HCT116 (cell line): ENCODE results near the gene OCA2. TPM values are rescaled to one million over a fixed set of nuclear protein-coding genes. Genes with fewer than 3 reads are reported as not detected.

Source experiments
- ATAC-seq: fragments of 200-7000 bp; cut with Tn5 transposase; 2 replicates; pipeline ENCODE4 v1.9.1; 2020; ENCODE audit warnings: mild to moderate bottlenecking, moderate library complexity
- BruUV-seq: library from RNA; stranded (reverse); fragments of 400-500 nt; replicated peaks from 2 replicates; lab custom pipeline; 2021; lab: Mats Ljungman, UMichigan
- CTCF ChIA-PET: fragments of 300-600 bp; sonication (Branson Sonifier 250); formaldehyde crosslinking; loops from one replicate; lab custom pipeline; 2021; ENCODE audit warnings: antibody characterized with exemption; lab: Charles Lee
- POLR2A ChIA-PET: fragments of 300-600, 350-600 bp; sonication (Branson Sonifier 250); formaldehyde crosslinking; loops from one replicate; lab custom pipeline; 2021; ENCODE audit warnings: antibody characterized with exemption; lab: Charles Lee
- RAD21 ChIA-PET, 2 experiments: fragments of 300-600 bp; sonication (Branson Sonifier 250); formaldehyde crosslinking; loops; one replicate each; lab custom pipeline; 2023; ENCODE audit warnings: low total read pairs in 2 of 2; ENCODE audit not compliant: uncharacterized antibody in 2 of 2, unreplicated experiment in 2 of 2, low non-redundant PET in 1 of 2; lab: Charles Lee
- DNase-seq: peaks from one replicate; pipeline ENCODE4 v3.0.0-alpha.2; 2010; ENCODE audit warnings: low read depth, low spot score
- H2AFZ ChIP-seq: fragments of 200-600 bp; shearing (Covaris generic), sonication (generic); 2 replicates; pipeline ENCODE4 v1.6.1; 2017; ENCODE audit warnings: low read depth, mixed run types, mixed read lengths, antibody characterized with exemption, low read length; ENCODE audit not compliant: poor library complexity, severe bottlenecking
- H3K27ac ChIP-seq: 2 replicates; pipeline ENCODE4 v1.5.1; 2012; ENCODE audit warnings: low read depth, low read length
- H3K27me3 ChIP-seq: fragments of 200-600 bp; sonication (generic); 2 replicates; pipeline ENCODE4 v1.6.1; 2016; ENCODE audit warnings: mixed run types, low read length, mixed read lengths; ENCODE audit not compliant: insufficient read depth
- H3K36me3 ChIP-seq, 2 experiments: fragments of 200-500 bp in 1 of 2; fragments of 200-600 bp in 1 of 2; sonication (Bioruptor generic) in 1 of 2; sonication (generic) in 1 of 2; 2 replicates each; pipeline versions ENCODE4 v1.5.1 to v1.6.1; 2014 to 2016; ENCODE audit warnings: low read length in 2 of 2, inconsistent platforms in 1 of 2, mixed read lengths in 1 of 2, mixed run types in 1 of 2; ENCODE audit not compliant: insufficient read depth in 2 of 2, control insufficient read depth in 1 of 2
- H3K4me1 ChIP-seq, 2 experiments: fragments of 200-600 bp in 1 of 2; sonication (generic) in 1 of 2; 2 replicates each; pipeline versions ENCODE4 v1.5.1 to v1.6.1; 2012 to 2017; ENCODE audit warnings: low read length in 2 of 2, inconsistent platforms in 1 of 2, mild to moderate bottlenecking in 1 of 2, mixed read lengths in 1 of 2, mixed run types in 1 of 2, moderate library complexity in 1 of 2; ENCODE audit not compliant: insufficient read depth in 2 of 2, control insufficient read depth in 1 of 2
- H3K4me2 ChIP-seq: fragments of 200-600 bp; sonication (generic); 2 replicates; pipeline ENCODE4 v1.6.1; 2017; ENCODE audit warnings: mixed run types, low read length, mixed read lengths
- H3K4me3 ChIP-seq, 2 experiments: fragments of 200-600 bp in 1 of 2; sonication (generic) in 1 of 2; replicated peaks in 1 of 2; 2 replicates each; pipeline ENCODE4 v1.5.1; 2011 to 2016; ENCODE audit warnings: low read length in 2 of 2, control low read depth in 1 of 2, low read depth in 1 of 2, mild to moderate bottlenecking in 1 of 2, mixed read lengths in 1 of 2, mixed run types in 1 of 2
- H3K79me2 ChIP-seq: fragments of 200-600 bp; sonication (generic); 2 replicates; pipeline ENCODE4 v1.6.1; 2017; ENCODE audit warnings: mild to moderate bottlenecking, mixed run types, low read length, moderate library complexity, mixed read lengths; ENCODE audit not compliant: insufficient read depth
- H3K9ac ChIP-seq: fragments of 200-600 bp; sonication (generic); 2 replicates; pipeline ENCODE4 v1.6.1; 2016; ENCODE audit warnings: low read length, mixed read lengths
- H3K9me2 ChIP-seq: fragments of 200-600 bp; sonication (generic), shearing (Covaris generic); 2 replicates; pipeline ENCODE4 v1.6.1; 2017; ENCODE audit warnings: mixed run types, mild to moderate bottlenecking, moderate library complexity; ENCODE audit not compliant: insufficient read depth
- H3K9me3 ChIP-seq, 2 experiments: fragments of 200-500 bp in 1 of 2; fragments of 200-600 bp in 1 of 2; sonication (Bioruptor generic) in 1 of 2; sonication (generic) in 1 of 2; 2 replicates each; pipeline ENCODE4 v1.6.1; 2014 to 2017; ENCODE audit warnings: low read length in 2 of 2, mixed read lengths in 2 of 2, inconsistent platforms in 1 of 2, low read depth in 1 of 2, mild to moderate bottlenecking in 1 of 2, mixed run types in 1 of 2, moderate library complexity in 1 of 2; ENCODE audit not compliant: control insufficient read depth in 1 of 2, insufficient read depth in 1 of 2
- H4K20me1 ChIP-seq: fragments of 200-600 bp; sonication (generic), shearing (Covaris generic); 2 replicates; pipeline ENCODE4 v1.6.1; 2017; ENCODE audit warnings: mixed run types, mild to moderate bottlenecking, moderate library complexity; ENCODE audit not compliant: insufficient read depth
- CBX3 ChIP-seq: IDR thresholded peaks from 2 replicates; pipeline ENCODE4 v1.6.1; 2012; ENCODE audit warnings: low read depth
- CEBPB ChIP-seq: IDR thresholded peaks from 2 replicates; pipeline ENCODE4 v1.6.1; 2012; ENCODE audit warnings: low read depth
- EGR1 ChIP-seq: IDR thresholded peaks from 2 replicates; pipeline ENCODE4 v1.6.1; 2012; ENCODE audit warnings: low read depth
- ELF1 ChIP-seq: IDR thresholded peaks from 2 replicates; pipeline ENCODE4 v1.6.1; 2012; ENCODE audit warnings: low read depth, borderline replicate concordance
- EZH2 ChIP-seq: fragments of 200-600 bp; sonication (generic); IDR thresholded peaks from 2 replicates; pipeline ENCODE4 v1.6.1; 2017; ENCODE audit warnings: antibody characterized with exemption, mixed run types
- EZH2phosphoT487 ChIP-seq: fragments of 200-600 bp; IDR thresholded peaks from 2 replicates; pipeline ENCODE4 v1.6.1; 2018; ENCODE audit warnings: antibody characterized with exemption, borderline replicate concordance
- FOSL1 ChIP-seq: IDR thresholded peaks from 2 replicates; pipeline ENCODE4 v1.6.1; 2012; ENCODE audit warnings: low read depth
- POLR2A ChIP-seq: IDR thresholded peaks from 2 replicates; pipeline ENCODE4 v1.7.0; 2011; ENCODE audit warnings: borderline replicate concordance; ENCODE audit not compliant: insufficient read depth, insufficient read length; ENCODE audit errors: extremely low read depth
- POLR2AphosphoS5 ChIP-seq: IDR thresholded peaks from 2 replicates; pipeline ENCODE4 v1.6.1; 2011; ENCODE audit warnings: mild to moderate bottlenecking, low read depth, low read length, moderate library complexity
- RAD21 ChIP-seq: IDR thresholded peaks from 2 replicates; pipeline ENCODE4 v1.6.1; 2012; ENCODE audit warnings: low read depth, mild to moderate bottlenecking
- SP1 ChIP-seq: IDR thresholded peaks from 2 replicates; pipeline ENCODE4 v1.6.1; 2012; ENCODE audit warnings: low read depth
- SRF ChIP-seq: IDR thresholded peaks from 2 replicates; pipeline ENCODE4 v1.6.1; 2012; ENCODE audit warnings: low read depth
- TCF7L2 ChIP-seq: IDR thresholded peaks from 2 replicates; pipeline ENCODE4 v1.7.0; 2011; ENCODE audit warnings: borderline replicate concordance, inconsistent platforms; ENCODE audit not compliant: insufficient read depth, insufficient read length; ENCODE audit errors: extremely low read depth
- YY1 ChIP-seq: IDR thresholded peaks from 2 replicates; pipeline ENCODE4 v1.6.1; 2011; ENCODE audit warnings: low read length, low read depth, moderate library complexity, mild to moderate bottlenecking; ENCODE audit not compliant: insufficient replicate concordance; ENCODE audit errors: extremely low read depth
- ZFX ChIP-seq: fragments of 450-650 bp; IDR thresholded peaks from 2 replicates; pipeline ENCODE4 v1.6.1; 2017
- ZNF274 ChIP-seq: fragments of 200-500 bp; sonication (Bioruptor generic); IDR thresholded peaks from 2 replicates; pipeline ENCODE4 v1.6.1; 2014; ENCODE audit warnings: mild to moderate bottlenecking, low read depth, low read length, inconsistent platforms
- intact Hi-C: fragments of 100-400 bp; cut with micrococcal nuclease; formaldehyde crosslinking; loops from 2 replicates; pipeline ENCODE4 v1.10.0; 2022
- total RNA-seq: library from RNA; stranded (reverse); gene quantifications from one replicate; pipeline ENCODE4 v1.2.1, GENCODE V29; 2021; ENCODE audit not compliant: unreplicated experiment
- TF ChIP-seq, protein P1 (sequence below): IDR thresholded peaks from 2 replicates; pipeline ENCODE4 v1.6.1; 2012
- TF ChIP-seq, protein P2 (sequence below): IDR thresholded peaks from 2 replicates; pipeline ENCODE4 v1.6.1; 2011; ENCODE audit warnings: mild to moderate bottlenecking, low read length, moderate library complexity; ENCODE audit not compliant: insufficient replicate concordance; ENCODE audit errors: extremely low read depth
- TF ChIP-seq, protein P3 (sequence below), 3 experiments: fragments of 200-600 bp in 1 of 3; sonication (generic) in 1 of 3; IDR thresholded peaks in 2 of 3; conservative IDR thresholded peaks in 1 of 3; 2 replicates each; pipeline ENCODE4 v1.5.1; 2012 to 2017; ENCODE audit warnings: low read depth in 2 of 3, low read length in 2 of 3, antibody characterized with exemption in 1 of 3, borderline replicate concordance in 1 of 3, control low read depth in 1 of 3, mild to moderate bottlenecking in 1 of 3, mixed read lengths in 1 of 3, mixed run types in 1 of 3, moderate library complexity in 1 of 3; ENCODE audit not compliant: insufficient read depth in 1 of 3

Gene OCA2
- total RNA-seq, 1 experiment from 2014 or later: not detected

DNA sequence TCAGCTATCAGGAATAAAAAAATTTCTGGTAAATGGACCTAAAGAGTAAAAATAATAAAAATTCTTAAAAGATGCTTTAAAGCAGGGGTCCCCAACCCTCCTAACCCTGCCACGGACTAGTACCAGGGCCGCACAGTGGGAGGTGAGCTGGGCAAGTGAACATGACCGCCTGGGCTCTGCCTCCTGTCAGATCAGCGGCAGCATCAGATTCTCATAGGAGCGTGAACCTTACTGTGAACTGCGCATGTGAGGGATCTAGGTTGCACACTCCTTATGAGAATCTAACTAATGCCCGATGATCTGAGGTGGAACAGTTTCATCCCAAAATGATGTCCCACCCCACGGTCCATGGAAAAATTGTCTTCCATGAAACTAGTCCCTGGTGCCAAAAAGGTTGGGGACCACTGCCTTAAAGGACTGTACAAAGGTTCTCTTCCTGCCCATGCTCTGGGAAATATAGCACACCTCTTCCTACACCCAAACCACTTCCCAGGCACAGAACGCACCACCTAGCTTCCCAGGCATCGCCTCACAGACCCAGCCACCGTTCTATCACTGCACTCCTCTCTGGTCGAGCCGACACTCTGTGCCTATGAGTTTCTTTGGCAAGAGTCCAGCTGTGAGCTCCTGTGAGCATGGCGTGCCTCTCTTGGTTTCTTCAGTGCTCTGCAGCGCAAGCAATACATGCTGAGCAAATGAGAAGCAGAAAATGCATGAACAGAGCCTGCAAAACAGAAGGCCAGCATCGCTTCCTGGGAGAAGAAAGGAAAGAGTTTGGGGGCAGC lies 104.9 kb downstream of the OCA2 start:
- Histone ChIP-seq H3K9ac (no peak overlapping the region), H3K27me3 (no peaks in the 10 kb centered on the region), H3K36me3 (no peaks in the 10 kb centered on the region), H3K79me2 (no peaks in the 10 kb centered on the region)
- ChIA-PET POLR2A (no interaction called here), CTCF (no interaction called here)
- TF ChIP-seq POLR2AphosphoS5 (no peak), ZFX (no peak), CBX3 (no peak), FOSL1 (no peak), ZNF274 (no peak), EGR1 (no peak), POLR2A (no peak), ELF1 (no peak), EZH2 (no peak), CEBPB (no peak), TCF7L2 (no peak), SP1 (no peak), YY1 (no peak), RAD21 (no peak), SRF (no peak), EZH2phosphoT487 (no peak)
- TF ChIP-seq, protein P1, sequence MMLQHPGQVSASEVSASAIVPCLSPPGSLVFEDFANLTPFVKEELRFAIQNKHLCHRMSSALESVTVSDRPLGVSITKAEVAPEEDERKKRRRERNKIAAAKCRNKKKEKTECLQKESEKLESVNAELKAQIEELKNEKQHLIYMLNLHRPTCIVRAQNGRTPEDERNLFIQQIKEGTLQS: no peak
- TF ChIP-seq, protein P2, sequence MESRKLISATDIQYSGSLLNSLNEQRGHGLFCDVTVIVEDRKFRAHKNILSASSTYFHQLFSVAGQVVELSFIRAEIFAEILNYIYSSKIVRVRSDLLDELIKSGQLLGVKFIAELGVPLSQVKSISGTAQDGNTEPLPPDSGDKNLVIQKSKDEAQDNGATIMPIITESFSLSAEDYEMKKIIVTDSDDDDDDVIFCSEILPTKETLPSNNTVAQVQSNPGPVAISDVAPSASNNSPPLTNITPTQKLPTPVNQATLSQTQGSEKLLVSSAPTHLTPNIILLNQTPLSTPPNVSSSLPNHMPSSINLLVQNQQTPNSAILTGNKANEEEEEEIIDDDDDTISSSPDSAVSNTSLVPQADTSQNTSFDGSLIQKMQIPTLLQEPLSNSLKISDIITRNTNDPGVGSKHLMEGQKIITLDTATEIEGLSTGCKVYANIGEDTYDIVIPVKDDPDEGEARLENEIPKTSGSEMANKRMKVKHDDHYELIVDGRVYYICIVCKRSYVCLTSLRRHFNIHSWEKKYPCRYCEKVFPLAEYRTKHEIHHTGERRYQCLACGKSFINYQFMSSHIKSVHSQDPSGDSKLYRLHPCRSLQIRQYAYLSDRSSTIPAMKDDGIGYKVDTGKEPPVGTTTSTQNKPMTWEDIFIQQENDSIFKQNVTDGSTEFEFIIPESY: no peak
- TF ChIP-seq, protein P3, sequence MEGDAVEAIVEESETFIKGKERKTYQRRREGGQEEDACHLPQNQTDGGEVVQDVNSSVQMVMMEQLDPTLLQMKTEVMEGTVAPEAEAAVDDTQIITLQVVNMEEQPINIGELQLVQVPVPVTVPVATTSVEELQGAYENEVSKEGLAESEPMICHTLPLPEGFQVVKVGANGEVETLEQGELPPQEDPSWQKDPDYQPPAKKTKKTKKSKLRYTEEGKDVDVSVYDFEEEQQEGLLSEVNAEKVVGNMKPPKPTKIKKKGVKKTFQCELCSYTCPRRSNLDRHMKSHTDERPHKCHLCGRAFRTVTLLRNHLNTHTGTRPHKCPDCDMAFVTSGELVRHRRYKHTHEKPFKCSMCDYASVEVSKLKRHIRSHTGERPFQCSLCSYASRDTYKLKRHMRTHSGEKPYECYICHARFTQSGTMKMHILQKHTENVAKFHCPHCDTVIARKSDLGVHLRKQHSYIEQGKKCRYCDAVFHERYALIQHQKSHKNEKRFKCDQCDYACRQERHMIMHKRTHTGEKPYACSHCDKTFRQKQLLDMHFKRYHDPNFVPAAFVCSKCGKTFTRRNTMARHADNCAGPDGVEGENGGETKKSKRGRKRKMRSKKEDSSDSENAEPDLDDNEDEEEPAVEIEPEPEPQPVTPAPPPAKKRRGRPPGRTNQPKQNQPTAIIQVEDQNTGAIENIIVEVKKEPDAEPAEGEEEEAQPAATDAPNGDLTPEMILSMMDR (IDR thresholded peaks at IDR 0.05 in 2 of 3, conservative IDR thresholded peaks at IDR 0.05 in 1 of 3; ENCODE audit: borderline replicate concordance in 1 of 3, insufficient read depth in 1 of 3, low read depth in 2 of 3, low read length in 2 of 3): no peak
- TF ChIP-seq, all 23 proteins: peak for 0
- Histone ChIP-seq H2AFZ (no peak overlapping the region), H3K9me3 (peaks cover 0 to 12% of the 10 kb centered on the region in 2 experiments; a peak in 1 of 4 replicates), H3K9me2 (no peaks in the 10 kb centered on the region), H3K4me2 (no peak overlapping the region), H4K20me1 (no peaks in the 10 kb centered on the region), H3K4me3 (no peak overlapping the region), H3K4me1 (no peaks in the 10 kb centered on the region), H3K27ac (no peak overlapping the region)
- RAD21 ChIA-PET: no interaction called here
- no TSS peak for BruUV-seq
- DNase-seq (no peak), ATAC-seq (no peak)
- intact Hi-C loops: no loop called here
